SJCRH30 (cell line): ENCODE data around the gene SGMS1. TPM values are rescaled to one million over a fixed set of nuclear protein-coding genes. Genes with fewer than 3 reads are reported as not detected.

Experiments
- DNase-seq, 2 experiments: peaks; one replicate each; pipeline ENCODE4 v3.0.0-alpha.2; 2015 to 2020
- H3K27ac ChIP-seq: fragments of 250-450 bp; sonication (Bioruptor Pico); 2 replicates; pipeline ENCODE4 v1.5.1; 2020; ENCODE audit warnings: mild to moderate bottlenecking, moderate library complexity
- H3K27me3 ChIP-seq: fragments of 250-450 bp; sonication (Bioruptor Pico); 2 replicates; pipeline ENCODE4 v1.5.1; 2020; ENCODE audit warnings: mild to moderate bottlenecking, moderate library complexity
- H3K36me3 ChIP-seq: fragments of 250-450 bp; sonication (Bioruptor Pico); 2 replicates; pipeline ENCODE4 v1.5.1; 2020; ENCODE audit warnings: mild to moderate bottlenecking, moderate library complexity
- H3K4me1 ChIP-seq: fragments of 250-450 bp; sonication (Bioruptor Pico); 2 replicates; pipeline ENCODE4 v1.5.1; 2020; ENCODE audit warnings: mild to moderate bottlenecking, moderate library complexity
- H3K4me3 ChIP-seq: fragments of 250-450 bp; sonication (Bioruptor Pico); 2 replicates; pipeline ENCODE4 v1.5.1; 2020; ENCODE audit warnings: mild to moderate bottlenecking, moderate library complexity
- H3K9me3 ChIP-seq: fragments of 250-450 bp; sonication (Bioruptor Pico); replicated peaks from 2 replicates; pipeline ENCODE4 v1.5.1; 2020; ENCODE audit warnings: mild to moderate bottlenecking, moderate library complexity
- total RNA-seq: library from RNA; depleted of rRNA; stranded (reverse); fragments of >200 nt; shearing (Covaris generic); gene quantifications from 2 replicates; pipeline ENCODE4 v1.2.3, GENCODE V29; 2014

Gene SGMS1
- total RNA-seq, 1 experiment from 2014 or later, result 13.4 TPM

DNA sequence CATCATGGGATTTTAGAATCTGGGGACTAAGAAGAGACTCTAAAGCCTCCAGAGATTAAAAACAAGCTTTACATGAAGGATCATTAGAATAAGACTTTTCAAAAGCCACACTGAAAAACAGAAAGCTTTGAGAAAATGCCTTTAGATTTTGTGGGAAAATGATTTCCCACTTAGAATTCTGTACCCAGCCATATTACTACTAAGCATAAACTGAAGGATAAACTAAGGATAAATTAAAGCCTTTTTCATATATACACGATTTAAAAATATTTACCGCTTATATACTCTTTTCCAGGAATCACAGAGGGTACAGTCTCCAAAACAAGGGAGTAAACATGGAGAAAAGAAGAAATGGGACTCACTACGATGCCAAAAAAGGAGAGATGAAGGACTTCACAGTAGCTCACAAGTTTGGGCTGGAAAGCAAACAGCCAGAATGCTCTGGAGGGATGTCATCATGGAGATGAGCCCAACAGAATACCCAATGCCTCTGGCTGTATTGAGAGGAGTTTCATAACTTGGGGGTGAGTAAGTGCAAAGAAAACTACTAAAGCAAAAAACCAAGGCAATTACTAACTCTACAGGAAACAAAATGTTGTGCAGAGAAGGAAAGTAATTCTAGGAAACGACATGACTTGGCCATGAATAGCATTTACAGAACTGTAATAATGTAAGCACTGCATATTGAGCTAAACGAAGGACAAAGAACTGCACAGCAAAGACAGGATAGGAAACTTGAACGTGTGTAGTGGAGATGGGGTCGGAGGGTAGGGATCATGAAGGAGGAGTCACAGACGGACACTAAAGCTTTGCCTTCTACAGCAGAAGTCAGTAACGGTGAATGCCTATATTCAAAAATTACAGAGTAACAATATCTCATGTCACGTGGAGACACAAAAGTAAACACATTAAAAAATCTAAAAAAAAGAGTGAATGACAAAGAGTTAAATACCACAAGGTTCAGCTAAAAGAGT lies 311.0 kb downstream of the SGMS1 start:
- Histone ChIP-seq H3K27ac (no peak overlapping the region), H3K36me3 (no peaks in the 10 kb centered on the region), H3K27me3 (no peaks in the 10 kb centered on the region), H3K4me3 (no peak overlapping the region), H3K4me1 (no peaks in the 10 kb centered on the region), H3K9me3 (no peaks in the 10 kb centered on the region)
- DNase-seq, result no peak

DNA sequence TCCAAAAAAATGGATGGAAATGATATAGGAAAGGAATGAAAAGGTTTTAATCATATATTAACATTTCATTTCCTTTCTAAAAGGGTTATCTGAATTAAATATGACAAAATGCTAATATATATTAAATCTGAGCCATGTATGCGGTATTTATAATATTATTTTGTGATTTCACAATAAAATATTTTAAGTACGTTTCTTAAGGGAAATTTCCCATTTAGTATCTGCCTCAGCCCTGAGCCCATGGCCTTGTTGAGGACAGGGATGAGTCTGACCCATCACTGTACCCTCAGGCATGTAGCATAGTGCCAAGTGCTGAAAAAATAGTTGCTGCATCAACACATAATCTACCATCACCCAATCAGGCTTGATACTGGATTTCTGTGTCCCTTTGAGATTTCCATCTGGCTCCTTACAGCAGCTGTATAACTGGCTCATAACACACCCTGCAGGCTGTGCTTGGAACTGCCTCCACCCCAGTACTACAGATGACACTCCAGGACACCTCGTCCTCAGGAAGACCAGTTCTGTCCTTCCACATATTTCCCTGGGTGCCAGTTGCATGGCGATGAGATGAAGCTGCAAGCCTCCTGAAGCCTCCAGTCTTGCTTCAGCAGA lies 313.1 kb downstream of the SGMS1 start:
- peak; percentile 18 to 46 for DNase-seq
- Histone ChIP-seq H3K36me3 (no peaks in the 10 kb centered on the region), H3K4me3 (no peak overlapping the region), H3K27ac (no peak overlapping the region), H3K27me3 (no peaks in the 10 kb centered on the region), H3K4me1 (no peaks in the 10 kb centered on the region), H3K9me3 (no peaks in the 10 kb centered on the region)

- no peaks in the 10 kb centered on the region for H3K27me3 ChIP-seq
- H3K9me3 ChIP-seq, result no peaks in the 10 kb centered on the region
- DNase-seq, result no peak
- no peaks in the 10 kb centered on the region for H3K36me3 ChIP-seq
- H3K27ac ChIP-seq, result no peak overlapping the region
- H3K4me3 ChIP-seq, result no peak overlapping the region
- no peaks in the 10 kb centered on the region for H3K4me1 ChIP-seq
These were observed 314.4 kb downstream of the SGMS1 start for GRCh38 chr10:50309342-50309741.

GRCh38 chr10:50304660-50305059 lies 319.1 kb downstream of the SGMS1 start:
- Histone ChIP-seq H3K9me3 (no peaks in the 10 kb centered on the region), H3K27me3 (no peaks in the 10 kb centered on the region), H3K4me1 (no peaks in the 10 kb centered on the region), H3K4me3 (no peak overlapping the region), H3K36me3 (no peaks in the 10 kb centered on the region), H3K27ac (no peak overlapping the region)
- DNase-seq, result no peak

GRCh38 chr10:50299948-50300669 lies 323.6 kb downstream of the SGMS1 start:
- no peaks in the 10 kb centered on the region for H3K27me3 ChIP-seq
- H3K27ac ChIP-seq, result no peak overlapping the region
- no peak for DNase-seq
- H3K9me3 ChIP-seq, result no peaks in the 10 kb centered on the region
- no peaks in the 10 kb centered on the region for H3K4me1 ChIP-seq
- H3K4me3 ChIP-seq, result no peak overlapping the region
- H3K36me3 ChIP-seq, result no peaks in the 10 kb centered on the region

DNA sequence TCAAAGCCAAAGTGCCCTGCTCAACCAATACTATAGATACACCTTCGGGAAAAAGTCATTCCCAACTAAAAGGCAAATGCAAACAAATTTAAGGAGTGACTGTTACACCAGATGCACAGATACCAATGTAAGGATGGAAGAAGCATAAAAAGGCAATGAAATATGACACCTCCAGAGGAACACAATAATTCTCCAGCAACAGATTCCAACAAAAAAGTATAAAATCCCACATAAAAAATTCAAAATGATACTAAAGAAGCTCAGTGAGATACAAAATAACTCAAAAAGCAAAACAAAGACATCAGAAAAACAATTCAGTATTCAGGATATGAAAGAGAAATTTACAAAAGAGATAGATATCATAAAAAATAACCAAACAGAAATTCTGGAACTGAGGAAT lies 328.4 kb downstream of the SGMS1 start:
- Histone ChIP-seq H3K4me1 (no peaks in the 10 kb centered on the region), H3K36me3 (no peaks in the 10 kb centered on the region), H3K27ac (no peak overlapping the region), H3K27me3 (no peaks in the 10 kb centered on the region), H3K9me3 (no peaks in the 10 kb centered on the region), H3K4me3 (no peak overlapping the region)
- DNase-seq, result no peak

GRCh38 chr10:50294582-50294981 lies 329.2 kb downstream of the SGMS1 start:
- Histone ChIP-seq H3K4me3 (no peak overlapping the region), H3K27ac (no peak overlapping the region), H3K9me3 (no peaks in the 10 kb centered on the region), H3K36me3 (no peaks in the 10 kb centered on the region), H3K4me1 (no peaks in the 10 kb centered on the region), H3K27me3 (no peaks in the 10 kb centered on the region)
- no peak for DNase-seq

DNA sequence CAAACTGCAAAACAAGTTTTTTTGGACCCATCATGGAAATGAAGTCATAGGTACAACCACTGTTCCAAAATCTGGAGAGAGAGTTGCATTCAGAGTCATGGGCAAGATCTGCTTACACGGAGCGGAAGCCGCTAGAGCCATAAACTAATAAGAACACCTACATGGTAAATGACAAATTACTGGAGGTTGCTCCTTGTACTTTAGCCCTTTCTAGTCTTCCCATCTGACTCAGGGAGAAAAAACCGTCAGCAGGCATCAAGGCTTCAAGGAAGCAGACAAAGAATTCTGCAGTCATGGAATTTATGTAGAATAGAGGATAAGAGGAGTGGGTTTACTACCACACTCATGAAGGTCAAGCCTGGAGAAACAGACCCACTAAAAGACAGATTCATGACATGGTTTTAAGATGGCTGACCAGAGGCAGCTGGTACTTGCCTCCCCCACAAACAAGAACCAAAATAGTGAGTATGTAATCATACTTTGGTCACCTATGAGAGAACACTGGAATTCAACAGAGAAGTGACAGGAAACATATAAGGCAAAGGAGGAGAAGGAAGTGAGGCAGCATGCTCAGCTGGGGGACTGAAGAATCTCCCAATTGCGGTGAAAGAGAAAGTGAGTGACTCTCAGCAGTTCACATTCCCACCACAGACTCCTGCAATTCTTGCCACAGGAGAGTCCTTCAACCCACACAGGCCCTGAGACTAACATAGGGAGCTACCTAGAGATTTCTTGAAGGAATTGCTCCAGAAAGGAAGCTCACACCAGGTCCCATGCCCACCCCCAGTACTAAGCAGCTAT lies 330.0 kb downstream of the SGMS1 start:
- Histone ChIP-seq H3K27ac (no peak overlapping the region), H3K9me3 (no peaks in the 10 kb centered on the region), H3K36me3 (no peaks in the 10 kb centered on the region), H3K27me3 (no peaks in the 10 kb centered on the region), H3K4me1 (no peaks in the 10 kb centered on the region), H3K4me3 (no peak overlapping the region)
- no peak for DNase-seq

DNA sequence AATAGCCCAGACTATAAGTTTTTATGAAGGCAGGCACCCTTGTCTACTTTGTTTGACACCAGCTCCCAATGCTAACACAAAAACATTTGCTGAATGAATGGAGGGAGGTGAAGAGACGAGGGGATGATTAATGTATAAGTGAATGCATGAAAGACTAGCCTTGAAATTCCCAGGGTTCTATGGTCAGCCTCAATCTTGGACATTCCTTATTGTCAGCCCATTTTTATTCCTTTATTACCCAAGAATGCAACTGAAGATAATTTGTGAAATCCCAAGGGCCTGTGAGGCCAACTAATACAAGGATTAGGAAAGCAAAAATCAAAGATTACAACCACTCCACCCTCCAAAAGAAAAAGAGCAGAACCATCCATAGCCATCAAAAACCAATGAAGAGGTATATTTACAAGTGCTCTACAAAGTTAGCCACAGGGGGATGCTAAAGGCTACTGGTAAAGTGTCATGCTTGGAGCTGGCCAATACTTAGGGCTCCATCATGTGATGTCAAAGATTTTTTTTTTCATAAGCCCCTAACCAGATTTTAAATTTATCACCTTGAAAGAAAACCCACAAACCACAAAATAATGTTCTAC lies 332.4 kb downstream of the SGMS1 start:
- Histone ChIP-seq H3K9me3 (no peaks in the 10 kb centered on the region), H3K36me3 (no peaks in the 10 kb centered on the region), H3K27ac (no peak overlapping the region), H3K4me1 (no peaks in the 10 kb centered on the region), H3K27me3 (no peaks in the 10 kb centered on the region), H3K4me3 (no peak overlapping the region)
- DNase-seq, result peak in 1 of 2 experiments; percentile 3

- no peak for DNase-seq
- Histone ChIP-seq H3K36me3 (no peaks in the 10 kb centered on the region), H3K27me3 (no peaks in the 10 kb centered on the region), H3K4me3 (no peak overlapping the region), H3K9me3 (no peaks in the 10 kb centered on the region), H3K4me1 (no peaks in the 10 kb centered on the region), H3K27ac (no peak overlapping the region)
These were observed 334.6 kb downstream of the SGMS1 start for GRCh38 chr10:50289196-50289595.

DNA sequence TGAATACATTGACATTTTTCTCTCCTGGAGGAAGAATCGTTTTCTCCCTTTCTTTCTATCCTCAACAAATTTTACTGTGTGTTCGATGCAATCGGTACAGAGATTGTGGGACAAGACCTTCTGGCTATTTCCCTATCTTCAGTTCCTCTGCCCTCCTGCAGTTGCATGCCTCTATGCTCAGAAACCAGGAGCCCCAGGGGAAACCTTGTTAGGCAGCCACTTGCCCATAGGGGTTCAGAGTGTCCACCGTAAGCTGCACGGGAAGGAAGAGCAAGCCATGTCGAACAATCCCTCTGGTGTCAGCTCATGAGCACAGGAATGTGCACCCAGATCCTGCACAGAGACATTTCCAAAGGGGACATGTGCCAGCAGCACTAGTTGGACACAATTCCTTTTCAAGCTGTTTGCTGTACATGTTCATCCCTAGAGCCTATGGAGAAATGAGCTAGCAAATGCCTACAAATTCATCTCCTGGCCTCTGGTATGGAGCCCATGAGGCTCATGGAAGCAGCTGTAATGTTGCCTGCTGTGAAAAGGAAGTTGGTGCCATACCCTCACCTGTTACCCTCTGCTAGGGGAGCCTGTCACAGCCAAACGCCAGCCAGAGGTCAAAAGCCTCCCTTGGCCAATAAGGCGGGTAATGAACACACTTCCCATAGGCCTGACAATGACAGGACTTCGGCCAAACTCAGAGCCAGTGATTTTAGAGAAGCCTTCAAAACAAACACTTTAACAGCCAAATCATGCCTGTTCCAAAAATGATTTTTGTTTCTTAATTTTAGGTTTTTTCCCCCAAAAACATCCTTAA lies 336.6 kb downstream of the SGMS1 start:
- Histone ChIP-seq H3K4me3 (no peak overlapping the region), H3K9me3 (no peaks in the 10 kb centered on the region), H3K27me3 (no peaks in the 10 kb centered on the region), H3K36me3 (no peaks in the 10 kb centered on the region), H3K4me1 (no peaks in the 10 kb centered on the region), H3K27ac (no peak overlapping the region)
- no peak for DNase-seq

DNA sequence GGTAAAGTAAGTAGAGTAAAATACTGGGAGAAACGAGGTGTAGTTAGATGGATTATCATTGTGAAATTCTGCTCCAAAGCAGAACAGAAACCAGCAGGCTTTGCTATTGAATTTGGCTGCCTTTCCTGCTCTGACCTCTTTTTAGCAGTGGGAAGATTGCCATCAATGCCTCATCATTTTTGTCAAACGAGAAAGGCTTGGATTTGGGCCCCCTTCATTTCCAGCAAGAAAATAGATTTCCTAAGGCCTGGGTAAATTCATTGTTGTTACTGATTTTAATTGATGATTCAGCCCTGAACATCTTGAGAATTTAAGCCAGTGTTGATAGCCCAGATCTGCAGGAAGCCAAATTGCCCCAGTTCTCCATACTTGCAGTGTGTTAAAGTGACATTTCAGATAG lies 337.2 kb downstream of the SGMS1 start:
- H3K4me1 ChIP-seq, result no peaks in the 10 kb centered on the region
- DNase-seq, result no peak
- H3K27ac ChIP-seq, result no peak overlapping the region

GRCh38 chr10:50281967-50282522 lies 341.7 kb downstream of the SGMS1 start:
- DNase-seq, result no peak
- Histone ChIP-seq H3K27ac (no peak overlapping the region), H3K27me3 (no peaks in the 10 kb centered on the region), H3K4me3 (no peak overlapping the region), H3K9me3 (no peaks in the 10 kb centered on the region), H3K4me1 (no peaks in the 10 kb centered on the region), H3K36me3 (no peaks in the 10 kb centered on the region)

More for the DNA sequence above, 337.2 kb downstream of the SGMS1 start:
- H3K9me3 ChIP-seq, result no peaks in the 10 kb centered on the region
- H3K27me3 ChIP-seq, result no peaks in the 10 kb centered on the region
- H3K4me3 ChIP-seq, result no peak overlapping the region
- H3K36me3 ChIP-seq, result no peaks in the 10 kb centered on the region
